Thyroid gland (tissue), 4 donors: ENCODE data around the gene MORC2.

Experiments
- CTCF ChIP-seq, 6 experiments: fragments of 200-600 bp in 3 of 6; fragments of 450-650 bp in 3 of 6; sonication (generic) in 3 of 6; IDR thresholded peaks; one replicate each; pipeline ENCODE4 v1.5.1; 2016 to 2019; ENCODE audit warnings: antibody characterized with exemption in 6 of 6, mild to moderate bottlenecking in 2 of 6, inconsistent platforms in 1 of 6, moderate library complexity in 1 of 6
- POLR2A ChIP-seq, 2 donors: fragments of 450-650 bp; IDR thresholded peaks; one replicate each; pipeline ENCODE4 v1.6.1; 2017; ENCODE audit warnings: antibody characterized with exemption in 2 of 2, mild to moderate bottlenecking in 2 of 2, moderate library complexity in 1 of 2

GRCh38 chr22:30882184-30882717, 86.3 kb downstream of the MORC2 start:
- no peak for TF ChIP-seq POLR2A (IDR thresholded peaks at IDR 0.05)
- no peak for TF ChIP-seq CTCF (IDR thresholded peaks at IDR 0.05)
